Measurements from ENCODE around the gene ASB10. TPM values are rescaled to one million over a fixed set of nuclear protein-coding genes. Genes with fewer than 3 reads are reported as not detected.

The ASB10 gene
- polyA plus RNA-seq, 1 of the 3 experiments (the other 2 are of a cell fraction) = not detected

DNA sequence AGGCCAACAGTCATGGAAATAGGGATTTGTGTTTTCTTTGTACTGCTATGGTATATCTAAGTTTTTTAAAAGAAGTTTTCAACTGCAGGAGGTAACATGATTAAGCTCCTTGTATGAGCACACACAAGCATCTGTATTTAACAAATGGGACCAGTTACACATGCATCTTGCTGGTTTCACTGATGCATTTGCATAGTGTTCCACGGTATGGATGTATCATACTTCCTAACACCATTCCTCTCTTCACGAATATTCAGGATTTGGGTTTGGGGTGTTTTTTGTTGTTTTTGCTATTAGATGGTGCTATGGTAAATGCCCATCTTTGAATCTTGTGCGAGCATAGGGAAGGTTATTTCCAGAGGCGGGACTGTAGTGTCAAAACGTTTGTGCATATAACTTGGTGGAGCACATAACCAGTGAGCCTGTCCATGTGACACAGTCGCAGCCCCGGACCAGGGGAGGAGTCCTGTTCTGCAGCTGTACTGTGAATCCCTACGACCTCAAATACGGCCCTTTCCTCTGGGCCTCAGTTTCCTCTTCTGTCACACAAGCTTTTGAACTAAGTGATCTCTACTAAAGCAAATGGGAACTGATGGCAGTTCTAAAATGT is 21.3 kb upstream of the ASB10 start:
- Histone ChIP-seq H3K9ac (no peak overlapping the region), H3K36me3 (replicated peaks in 1 of 2; ENCODE audit: control insufficient read depth in 1 of 2, insufficient read depth in 2 of 2, low read length in 1 of 2) (peaks cover 4 to 8% of the 10 kb centered on the region in 2 experiments), H3K27me3 (ENCODE audit: insufficient read depth) (peaks cover 33% of the 10 kb centered on the region), H3K4me1 (ENCODE audit: control insufficient read depth in 1 of 2, insufficient read depth in 2 of 2, low read depth in 1 of 2, low read length in 1 of 2) (no peaks in the 10 kb centered on the region), H3K9me2 (no peaks in the 10 kb centered on the region), H3K4me2 (no peak overlapping the region), H3K79me2 (ENCODE audit: insufficient read depth) (no peaks in the 10 kb centered on the region), H4K20me1 (ENCODE audit: insufficient read depth) (0 out of 2 replicates have a peak, but pooled peaks cover 9% of the 10 kb centered on the region), H3K9me3 (no peaks in the 10 kb centered on the region), H3K4me3 (ENCODE audit: low read depth in 2 of 2, low read length in 1 of 2) (no peak overlapping the region), H2AFZ (ENCODE audit: low read depth) (no peak overlapping the region), H3F3A (replicated peaks; ENCODE audit: insufficient read depth) (no peaks in the 10 kb centered on the region), H3K27ac (ENCODE audit: low read depth in 2 of 2, low read length in 1 of 2) (no peak overlapping the region)
- TF ChIP-seq, protein P1, sequence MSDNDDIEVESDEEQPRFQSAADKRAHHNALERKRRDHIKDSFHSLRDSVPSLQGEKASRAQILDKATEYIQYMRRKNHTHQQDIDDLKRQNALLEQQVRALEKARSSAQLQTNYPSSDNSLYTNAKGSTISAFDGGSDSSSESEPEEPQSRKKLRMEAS (IDR thresholded peaks at IDR 0.05; ENCODE audit: low read depth) = no peak
- TF ChIP-seq SIN3A (IDR thresholded peaks at IDR 0.05; ENCODE audit: borderline replicate concordance, low read depth, low read length) (no peak), RFX5 (IDR thresholded peaks at IDR 0.05; ENCODE audit: low read length) (no peak), CHD2 (IDR thresholded peaks at IDR 0.05; ENCODE audit: low read length, partially characterized antibody) (no peak), RXRA (IDR thresholded peaks at IDR 0.05; ENCODE audit: borderline replicate concordance, low read depth) (no peak), FOXJ3 (CRISPR knock-in tag; IDR thresholded peaks at IDR 0.05) (no peak), GATA2 (CRISPR knock-in tag; IDR thresholded peaks at IDR 0.05) (no peak), MEF2A (IDR thresholded peaks at IDR 0.05; ENCODE audit: borderline replicate concordance, low read depth) (no peak), GABPA (IDR thresholded peaks at IDR 0.05; ENCODE audit: low read depth) (no peak), EP300 (IDR thresholded peaks at IDR 0.05; ENCODE audit: borderline replicate concordance in 1 of 2, low read depth in 1 of 2, low read length in 1 of 2) (no peak), ELF1 (IDR thresholded peaks at IDR 0.05) (no peak)
- TF ChIP-seq, protein P2, sequence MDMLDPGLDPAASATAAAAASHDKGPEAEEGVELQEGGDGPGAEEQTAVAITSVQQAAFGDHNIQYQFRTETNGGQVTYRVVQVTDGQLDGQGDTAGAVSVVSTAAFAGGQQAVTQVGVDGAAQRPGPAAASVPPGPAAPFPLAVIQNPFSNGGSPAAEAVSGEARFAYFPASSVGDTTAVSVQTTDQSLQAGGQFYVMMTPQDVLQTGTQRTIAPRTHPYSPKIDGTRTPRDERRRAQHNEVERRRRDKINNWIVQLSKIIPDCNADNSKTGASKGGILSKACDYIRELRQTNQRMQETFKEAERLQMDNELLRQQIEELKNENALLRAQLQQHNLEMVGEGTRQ (IDR thresholded peaks at IDR 0.05; ENCODE audit: borderline replicate concordance, low read depth, low read length) = no peak
- TF ChIP-seq, protein P3, sequence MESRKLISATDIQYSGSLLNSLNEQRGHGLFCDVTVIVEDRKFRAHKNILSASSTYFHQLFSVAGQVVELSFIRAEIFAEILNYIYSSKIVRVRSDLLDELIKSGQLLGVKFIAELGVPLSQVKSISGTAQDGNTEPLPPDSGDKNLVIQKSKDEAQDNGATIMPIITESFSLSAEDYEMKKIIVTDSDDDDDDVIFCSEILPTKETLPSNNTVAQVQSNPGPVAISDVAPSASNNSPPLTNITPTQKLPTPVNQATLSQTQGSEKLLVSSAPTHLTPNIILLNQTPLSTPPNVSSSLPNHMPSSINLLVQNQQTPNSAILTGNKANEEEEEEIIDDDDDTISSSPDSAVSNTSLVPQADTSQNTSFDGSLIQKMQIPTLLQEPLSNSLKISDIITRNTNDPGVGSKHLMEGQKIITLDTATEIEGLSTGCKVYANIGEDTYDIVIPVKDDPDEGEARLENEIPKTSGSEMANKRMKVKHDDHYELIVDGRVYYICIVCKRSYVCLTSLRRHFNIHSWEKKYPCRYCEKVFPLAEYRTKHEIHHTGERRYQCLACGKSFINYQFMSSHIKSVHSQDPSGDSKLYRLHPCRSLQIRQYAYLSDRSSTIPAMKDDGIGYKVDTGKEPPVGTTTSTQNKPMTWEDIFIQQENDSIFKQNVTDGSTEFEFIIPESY (IDR thresholded peaks at IDR 0.05; ENCODE audit: borderline replicate concordance, low read depth) = no peak
- TF ChIP-seq, protein P4, sequence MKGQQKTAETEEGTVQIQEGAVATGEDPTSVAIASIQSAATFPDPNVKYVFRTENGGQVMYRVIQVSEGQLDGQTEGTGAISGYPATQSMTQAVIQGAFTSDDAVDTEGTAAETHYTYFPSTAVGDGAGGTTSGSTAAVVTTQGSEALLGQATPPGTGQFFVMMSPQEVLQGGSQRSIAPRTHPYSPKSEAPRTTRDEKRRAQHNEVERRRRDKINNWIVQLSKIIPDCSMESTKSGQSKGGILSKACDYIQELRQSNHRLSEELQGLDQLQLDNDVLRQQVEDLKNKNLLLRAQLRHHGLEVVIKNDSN (IDR thresholded peaks at IDR 0.05; ENCODE audit: borderline replicate concordance, low read depth) = no peak
- TF ChIP-seq, protein P5, sequence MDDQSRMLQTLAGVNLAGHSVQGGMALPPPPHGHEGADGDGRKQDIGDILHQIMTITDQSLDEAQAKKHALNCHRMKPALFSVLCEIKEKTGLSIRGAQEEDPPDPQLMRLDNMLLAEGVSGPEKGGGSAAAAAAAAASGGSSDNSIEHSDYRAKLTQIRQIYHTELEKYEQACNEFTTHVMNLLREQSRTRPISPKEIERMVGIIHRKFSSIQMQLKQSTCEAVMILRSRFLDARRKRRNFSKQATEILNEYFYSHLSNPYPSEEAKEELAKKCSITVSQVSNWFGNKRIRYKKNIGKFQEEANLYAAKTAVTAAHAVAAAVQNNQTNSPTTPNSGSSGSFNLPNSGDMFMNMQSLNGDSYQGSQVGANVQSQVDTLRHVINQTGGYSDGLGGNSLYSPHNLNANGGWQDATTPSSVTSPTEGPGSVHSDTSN (IDR thresholded peaks at IDR 0.05) = no peak
- TF ChIP-seq, protein P6, sequence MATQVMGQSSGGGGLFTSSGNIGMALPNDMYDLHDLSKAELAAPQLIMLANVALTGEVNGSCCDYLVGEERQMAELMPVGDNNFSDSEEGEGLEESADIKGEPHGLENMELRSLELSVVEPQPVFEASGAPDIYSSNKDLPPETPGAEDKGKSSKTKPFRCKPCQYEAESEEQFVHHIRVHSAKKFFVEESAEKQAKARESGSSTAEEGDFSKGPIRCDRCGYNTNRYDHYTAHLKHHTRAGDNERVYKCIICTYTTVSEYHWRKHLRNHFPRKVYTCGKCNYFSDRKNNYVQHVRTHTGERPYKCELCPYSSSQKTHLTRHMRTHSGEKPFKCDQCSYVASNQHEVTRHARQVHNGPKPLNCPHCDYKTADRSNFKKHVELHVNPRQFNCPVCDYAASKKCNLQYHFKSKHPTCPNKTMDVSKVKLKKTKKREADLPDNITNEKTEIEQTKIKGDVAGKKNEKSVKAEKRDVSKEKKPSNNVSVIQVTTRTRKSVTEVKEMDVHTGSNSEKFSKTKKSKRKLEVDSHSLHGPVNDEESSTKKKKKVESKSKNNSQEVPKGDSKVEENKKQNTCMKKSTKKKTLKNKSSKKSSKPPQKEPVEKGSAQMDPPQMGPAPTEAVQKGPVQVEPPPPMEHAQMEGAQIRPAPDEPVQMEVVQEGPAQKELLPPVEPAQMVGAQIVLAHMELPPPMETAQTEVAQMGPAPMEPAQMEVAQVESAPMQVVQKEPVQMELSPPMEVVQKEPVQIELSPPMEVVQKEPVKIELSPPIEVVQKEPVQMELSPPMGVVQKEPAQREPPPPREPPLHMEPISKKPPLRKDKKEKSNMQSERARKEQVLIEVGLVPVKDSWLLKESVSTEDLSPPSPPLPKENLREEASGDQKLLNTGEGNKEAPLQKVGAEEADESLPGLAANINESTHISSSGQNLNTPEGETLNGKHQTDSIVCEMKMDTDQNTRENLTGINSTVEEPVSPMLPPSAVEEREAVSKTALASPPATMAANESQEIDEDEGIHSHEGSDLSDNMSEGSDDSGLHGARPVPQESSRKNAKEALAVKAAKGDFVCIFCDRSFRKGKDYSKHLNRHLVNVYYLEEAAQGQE (IDR thresholded peaks at IDR 0.05; ENCODE audit: low read depth, low read length) = no peak
- no peak for DNase-seq
- CTCF ChIA-PET = interaction anchor here (0.7 to 0.9 kb wide), 2 partner anchors 19 to 36 kb away, joined by 3 read pairs; partner anchors contain the start of gene ABCF2
- 64% methylated on average over 9 of the region's 9 CpGs for WGBS (ENCODE audit: low lambda C conversion rate)
- POLR2A ChIA-PET = interaction anchor here (0.6 to 0.9 kb wide), 2 partner anchors 19 to 21 kb away, joined by 3 read pairs; partner anchors contain the start of gene ABCF2
